ENCODE measurements around the gene CPE. TPM values are rescaled to one million over a fixed set of nuclear protein-coding genes. Genes with fewer than 3 reads are reported as not detected.
"Not testable (repeated sequence)": the region's sequence is repeated elsewhere in the genome, so short reads cannot be mapped to it uniquely, and the experiment has no call there.

The CPE gene
- total RNA-seq, 2 experiments from 2014 or later: not detected

GRCh38 chr4:165448700-165449099 is 69.9 kb downstream of the CPE start:
- DNase-seq (ENCODE audit: low spot score): no peak
- BruUV-seq (replicated peaks): no TSS peak
- Histone ChIP-seq H2AFZ (ENCODE audit: low read length) (no peak overlapping the region), H3K9me3 (ENCODE audit: low read length) (no peaks in the 10 kb centered on the region), H4K20me1 (ENCODE audit: insufficient read depth, low read length) (no peaks in the 10 kb centered on the region), H3K9me2 (ENCODE audit: insufficient read depth, low read length) (no peaks in the 10 kb centered on the region), H3K36me3 (ENCODE audit: insufficient read depth, low read length) (no peaks in the 10 kb centered on the region), H3K79me2 (ENCODE audit: insufficient read depth, low read depth, low read length) (no peaks in the 10 kb centered on the region), H3K4me1 (ENCODE audit: insufficient read depth, low read length, poor library complexity, severe bottlenecking) (no peaks in the 10 kb centered on the region), H3K4me2 (ENCODE audit: low read length) (no peak overlapping the region), H3K27ac (ENCODE audit: low read depth, low read length, poor library complexity, severe bottlenecking) (no peak overlapping the region), H3K4me3 (ENCODE audit: low read depth, low read length, poor library complexity, severe bottlenecking) (no peak overlapping the region)
- TF ChIP-seq, protein P1, sequence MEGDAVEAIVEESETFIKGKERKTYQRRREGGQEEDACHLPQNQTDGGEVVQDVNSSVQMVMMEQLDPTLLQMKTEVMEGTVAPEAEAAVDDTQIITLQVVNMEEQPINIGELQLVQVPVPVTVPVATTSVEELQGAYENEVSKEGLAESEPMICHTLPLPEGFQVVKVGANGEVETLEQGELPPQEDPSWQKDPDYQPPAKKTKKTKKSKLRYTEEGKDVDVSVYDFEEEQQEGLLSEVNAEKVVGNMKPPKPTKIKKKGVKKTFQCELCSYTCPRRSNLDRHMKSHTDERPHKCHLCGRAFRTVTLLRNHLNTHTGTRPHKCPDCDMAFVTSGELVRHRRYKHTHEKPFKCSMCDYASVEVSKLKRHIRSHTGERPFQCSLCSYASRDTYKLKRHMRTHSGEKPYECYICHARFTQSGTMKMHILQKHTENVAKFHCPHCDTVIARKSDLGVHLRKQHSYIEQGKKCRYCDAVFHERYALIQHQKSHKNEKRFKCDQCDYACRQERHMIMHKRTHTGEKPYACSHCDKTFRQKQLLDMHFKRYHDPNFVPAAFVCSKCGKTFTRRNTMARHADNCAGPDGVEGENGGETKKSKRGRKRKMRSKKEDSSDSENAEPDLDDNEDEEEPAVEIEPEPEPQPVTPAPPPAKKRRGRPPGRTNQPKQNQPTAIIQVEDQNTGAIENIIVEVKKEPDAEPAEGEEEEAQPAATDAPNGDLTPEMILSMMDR (conservative IDR thresholded peaks at IDR 0.05; ENCODE audit: low read length): no peak
- TF ChIP-seq EZH2phosphoT487 (IDR thresholded peaks at IDR 0.05; ENCODE audit: borderline replicate concordance, low read depth, low read length): no peak
- ChIA-PET POLR2A (interaction anchor here (0.6 kb wide), 1 partner anchor 936 kb away, joined by 3 read pairs; no protein-coding TSS in a partner anchor), CTCF (ENCODE audit: unreplicated experiment) (no interaction called here)
- intact Hi-C loops (cut with micrococcal nuclease; ENCODE audit: unreplicated experiment): no loop called here

DNA sequence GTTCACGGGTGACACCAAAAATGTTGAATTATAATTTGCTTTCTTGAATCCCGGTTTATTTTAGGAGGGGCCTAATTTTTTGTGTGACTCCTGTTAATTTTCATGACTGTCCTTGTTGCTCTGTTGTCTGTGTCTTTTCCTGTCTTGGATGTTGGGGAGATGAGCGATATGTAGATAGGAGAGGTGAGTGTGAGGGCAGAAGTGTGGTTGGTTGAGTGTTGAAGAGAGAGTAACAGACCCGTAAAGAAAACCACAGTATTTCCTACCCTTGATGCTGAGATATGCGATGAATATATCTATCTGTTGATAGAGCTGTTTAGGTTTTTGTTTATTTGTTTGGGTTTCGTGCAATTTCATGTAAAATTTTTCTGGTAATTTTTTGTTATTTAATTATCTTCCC is 70.5 kb downstream of the CPE start:
- POLR2A ChIA-PET: interaction anchor here (0.6 kb wide), 1 partner anchor 937 kb away, joined by 3 read pairs; no protein-coding TSS in a partner anchor
- no peak for DNase-seq (ENCODE audit: low spot score)
- intact Hi-C loops (cut with micrococcal nuclease; ENCODE audit: unreplicated experiment): no loop called here

GRCh38 chr4:165450871-165451270 is 72.1 kb downstream of the CPE start:
- no peak overlapping the region for H3K4me2 ChIP-seq (ENCODE audit: low read length)

More for the DNA sequence above, 70.5 kb downstream of the CPE start:
- Histone ChIP-seq H3K4me3 (ENCODE audit: low read depth, low read length, poor library complexity, severe bottlenecking) (no peak overlapping the region), H3K4me1 (ENCODE audit: insufficient read depth, low read length, poor library complexity, severe bottlenecking) (no peaks in the 10 kb centered on the region), H2AFZ (ENCODE audit: low read length) (no peak overlapping the region), H3K9me3 (ENCODE audit: low read length) (no peaks in the 10 kb centered on the region), H3K4me2 (ENCODE audit: low read length) (no peak overlapping the region), H3K36me3 (ENCODE audit: insufficient read depth, low read length) (no peaks in the 10 kb centered on the region), H3K79me2 (ENCODE audit: insufficient read depth, low read depth, low read length) (no peaks in the 10 kb centered on the region), H3K9me2 (ENCODE audit: insufficient read depth, low read length) (no peaks in the 10 kb centered on the region), H3K27ac (ENCODE audit: low read depth, low read length, poor library complexity, severe bottlenecking) (no peak overlapping the region), H4K20me1 (ENCODE audit: insufficient read depth, low read length) (no peaks in the 10 kb centered on the region)
- no peak for TF ChIP-seq EZH2phosphoT487 (IDR thresholded peaks at IDR 0.05; ENCODE audit: borderline replicate concordance, low read depth, low read length)
- TF ChIP-seq, protein P1 (conservative IDR thresholded peaks at IDR 0.05; ENCODE audit: low read length): no peak
- CTCF ChIA-PET (ENCODE audit: unreplicated experiment): no interaction called here
- no TSS peak for BruUV-seq (replicated peaks)

DNA sequence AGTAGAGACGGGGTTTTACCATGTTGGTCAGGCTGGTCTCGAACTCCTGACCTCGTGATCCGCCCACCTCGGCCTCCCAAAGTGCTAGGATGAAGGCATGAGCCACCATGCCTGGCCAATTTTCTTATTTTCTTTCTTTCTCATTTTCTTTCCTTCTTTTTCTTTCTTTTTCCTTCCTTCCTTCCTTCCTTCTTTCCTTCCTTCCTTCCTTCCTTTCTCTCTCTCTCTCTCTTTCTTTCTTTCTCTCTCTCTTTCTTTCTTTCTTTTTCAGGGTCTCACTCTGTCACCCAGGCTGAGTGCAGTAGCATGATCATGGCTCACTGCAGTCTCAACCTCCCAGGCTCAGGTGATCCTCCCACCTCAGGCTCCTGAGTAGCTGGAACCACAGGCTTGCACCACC is 74.3 kb downstream of the CPE start:
- BruUV-seq (replicated peaks); H3K4me2 ChIP-seq (ENCODE audit: low read length); H3K79me2 ChIP-seq (ENCODE audit: insufficient read depth, low read depth, low read length); DNase-seq (ENCODE audit: low spot score); H3K4me1 ChIP-seq (ENCODE audit: insufficient read depth, low read length, poor library complexity, severe bottlenecking); H2AFZ ChIP-seq (ENCODE audit: low read length); H3K36me3 ChIP-seq (ENCODE audit: insufficient read depth, low read length); H3K27ac ChIP-seq (ENCODE audit: low read depth, low read length, poor library complexity, severe bottlenecking); H3K9me2 ChIP-seq (ENCODE audit: insufficient read depth, low read length); H3K4me3 ChIP-seq (ENCODE audit: low read depth, low read length, poor library complexity, severe bottlenecking); intact Hi-C loops (cut with micrococcal nuclease; ENCODE audit: unreplicated experiment); CTCF ChIA-PET (ENCODE audit: unreplicated experiment); H3K9me3 ChIP-seq (ENCODE audit: low read length); H4K20me1 ChIP-seq (ENCODE audit: insufficient read depth, low read length): not testable (repeated sequence)
- POLR2A ChIA-PET: interaction anchor here (0.6 kb wide), 1 partner anchor 159 kb away, joined by 4 read pairs; no protein-coding TSS in a partner anchor

More at GRCh38 chr4:165450871-165451270, 72.1 kb downstream of the CPE start:
- no TSS peak for BruUV-seq (replicated peaks)
- no peaks in the 10 kb centered on the region for H3K79me2 ChIP-seq (ENCODE audit: insufficient read depth, low read depth, low read length)
- no peaks in the 10 kb centered on the region for H4K20me1 ChIP-seq (ENCODE audit: insufficient read depth, low read length)
- H3K4me1 ChIP-seq (ENCODE audit: insufficient read depth, low read length, poor library complexity, severe bottlenecking): no peaks in the 10 kb centered on the region
- no peak overlapping the region for H2AFZ ChIP-seq (ENCODE audit: low read length)
- intact Hi-C loops (cut with micrococcal nuclease; ENCODE audit: unreplicated experiment): no loop called here
- CTCF ChIA-PET (ENCODE audit: unreplicated experiment): no interaction called here
- no peak overlapping the region for H3K4me3 ChIP-seq (ENCODE audit: low read depth, low read length, poor library complexity, severe bottlenecking)
- no peak for DNase-seq (ENCODE audit: low spot score)
- H3K9me2 ChIP-seq (ENCODE audit: insufficient read depth, low read length): no peaks in the 10 kb centered on the region
- POLR2A ChIA-PET: interaction anchor here (0.6 kb wide), 1 partner anchor 12 kb away, joined by 3 read pairs; no protein-coding TSS in a partner anchor
- TF ChIP-seq EZH2phosphoT487 (IDR thresholded peaks at IDR 0.05; ENCODE audit: borderline replicate concordance, low read depth, low read length): no peak
- TF ChIP-seq, protein P1 (conservative IDR thresholded peaks at IDR 0.05; ENCODE audit: low read length): no peak
- no peaks in the 10 kb centered on the region for H3K36me3 ChIP-seq (ENCODE audit: insufficient read depth, low read length)
- H3K27ac ChIP-seq (ENCODE audit: low read depth, low read length, poor library complexity, severe bottlenecking): no peak overlapping the region
- no peaks in the 10 kb centered on the region for H3K9me3 ChIP-seq (ENCODE audit: low read length)
